ENCODE measurements around the gene ABCC4. TPM values are rescaled to one million over a fixed set of nuclear protein-coding genes. Genes with fewer than 3 reads are reported as not detected.
"Not testable (repeated sequence)": the region's sequence is repeated elsewhere in the genome, so short reads cannot be mapped to it uniquely, and the experiment has no call there.

Gene ABCC4
- total RNA-seq, 1 donor from 2014 or later, result 20.9 TPM

DNA sequence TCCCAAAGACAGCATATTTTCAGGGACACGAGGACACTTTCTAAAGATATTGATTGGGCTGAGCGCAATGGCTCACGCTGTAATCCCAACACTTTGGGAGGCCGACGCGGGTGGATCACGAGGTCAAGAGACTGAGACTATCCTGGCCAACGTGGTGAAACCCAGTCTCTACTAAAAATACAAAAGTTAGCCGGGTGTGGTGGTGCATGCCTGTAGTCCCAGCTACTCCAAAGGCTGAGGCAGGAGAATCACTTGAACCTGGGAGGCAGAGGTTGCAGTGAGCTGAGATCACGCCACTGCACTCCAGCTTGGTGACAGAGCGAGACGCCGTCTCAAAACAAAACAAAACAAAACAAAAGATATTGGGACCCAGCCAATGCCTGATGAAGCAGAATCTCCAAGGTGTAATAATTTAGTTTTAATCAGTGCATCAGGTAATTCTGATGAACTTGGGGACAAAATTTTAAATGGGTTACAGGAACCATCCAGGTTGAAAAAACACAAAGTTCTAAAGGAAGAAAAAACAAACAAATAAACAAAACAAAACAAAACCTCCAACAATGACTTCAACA is 100.8 kb downstream of the ABCC4 start:
- H3K27ac Mint-ChIP-seq; intact Hi-C loops (cut with micrococcal nuclease); H3K4me1 Mint-ChIP-seq; H3K27me3 Mint-ChIP-seq; DNase-seq; H3K9me3 Mint-ChIP-seq; H3K4me3 Mint-ChIP-seq: not testable (repeated sequence)
- H3K36me3 Mint-ChIP-seq (ENCODE audit: low read depth), result peaks cover 22% of the 10 kb centered on the region

DNA sequence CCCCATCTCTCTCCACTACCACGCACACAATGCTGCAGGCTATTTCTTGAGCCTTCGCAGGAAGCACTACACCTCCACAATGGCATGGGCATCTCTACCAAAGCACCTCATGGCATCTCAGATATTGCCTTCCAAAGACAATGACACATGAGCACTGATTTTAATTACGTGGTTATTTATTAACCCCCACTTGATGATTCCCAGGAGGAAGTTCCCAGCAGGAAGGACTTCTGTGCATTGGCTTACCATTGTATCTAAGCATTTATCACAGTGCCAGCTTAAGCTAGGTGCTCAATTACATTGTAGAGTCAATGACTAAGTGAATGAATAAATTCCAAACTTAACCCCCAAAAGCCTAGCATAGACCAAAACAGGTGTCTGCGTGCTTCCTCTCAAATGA is 101.4 kb downstream of the ABCC4 start:
- Mint-ChIP-seq H3K36me3 (ENCODE audit: low read depth) (peaks cover 22% of the 10 kb centered on the region), H3K9me3 (peaks cover 5% of the 10 kb centered on the region), H3K4me3 (no peak overlapping the region), H3K4me1 (peaks cover 3% of the 10 kb centered on the region), H3K27me3 (no peaks in the 10 kb centered on the region), H3K27ac (no peak overlapping the region)
- no peak for DNase-seq
- intact Hi-C loops (cut with micrococcal nuclease), result no loop called here

GRCh38 chr13:95198606-95199005 is 102.6 kb downstream of the ABCC4 start:
- DNase-seq; H3K27ac Mint-ChIP-seq; H3K9me3 Mint-ChIP-seq; H3K4me1 Mint-ChIP-seq; H3K4me3 Mint-ChIP-seq; intact Hi-C loops (cut with micrococcal nuclease); H3K27me3 Mint-ChIP-seq: not testable (repeated sequence)
- H3K36me3 Mint-ChIP-seq (ENCODE audit: low read depth), result peaks cover 25% of the 10 kb centered on the region

DNA sequence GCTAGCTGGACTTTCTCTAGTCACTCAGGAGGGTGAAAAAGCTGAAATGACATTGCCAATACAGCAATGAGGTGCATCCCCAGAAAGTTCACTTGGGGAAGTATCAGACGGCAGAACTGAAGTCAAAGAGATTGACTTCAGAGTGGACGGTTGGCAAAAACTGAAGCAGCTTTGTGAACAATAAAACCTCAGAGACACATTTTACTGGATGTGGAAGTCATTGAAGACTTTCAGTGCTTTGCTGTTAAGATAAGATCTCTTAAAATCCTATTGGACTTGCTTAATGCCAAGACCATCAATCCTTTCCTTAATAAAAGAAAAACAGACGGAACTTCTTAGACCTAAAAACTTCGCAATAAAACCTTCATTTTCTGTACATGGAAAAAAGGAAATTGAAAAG is 103.7 kb downstream of the ABCC4 start:
- Mint-ChIP-seq H3K27ac (no peak overlapping the region), H3K4me3 (no peak overlapping the region), H3K36me3 (ENCODE audit: low read depth) (peaks cover 25% of the 10 kb centered on the region), H3K27me3 (no peaks in the 10 kb centered on the region), H3K4me1 (peaks cover 3% of the 10 kb centered on the region), H3K9me3 (peaks cover 5% of the 10 kb centered on the region)
- DNase-seq, result no peak
- intact Hi-C loops (cut with micrococcal nuclease), result no loop called here

DNA sequence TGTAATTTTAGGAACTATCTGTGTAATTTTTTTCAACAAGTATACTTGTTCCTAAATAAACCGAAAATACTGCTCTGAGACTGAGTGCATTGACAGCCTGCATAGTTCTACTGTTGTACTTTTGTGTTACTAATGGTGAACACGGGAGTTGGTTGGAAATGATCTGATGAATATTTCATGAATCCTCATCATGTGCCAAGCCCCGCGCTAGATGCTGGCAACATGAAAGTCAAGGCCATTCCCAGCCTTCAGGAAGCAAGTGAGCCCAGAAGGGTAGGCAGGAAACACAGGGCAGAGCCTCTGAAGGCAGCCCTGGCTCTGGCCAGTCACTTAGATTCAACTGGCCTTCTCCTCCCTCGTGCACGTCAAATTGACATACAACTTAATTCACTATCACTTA is 106.1 kb downstream of the ABCC4 start:
- H3K4me3 Mint-ChIP-seq, result no peak overlapping the region
- DNase-seq, result no peak
- peaks cover 20% of the 10 kb centered on the region for H3K36me3 Mint-ChIP-seq (ENCODE audit: low read depth)
- no peaks in the 10 kb centered on the region for H3K27me3 Mint-ChIP-seq
- no peak overlapping the region for H3K27ac Mint-ChIP-seq
- peaks cover 3% of the 10 kb centered on the region for H3K9me3 Mint-ChIP-seq
- intact Hi-C loops (cut with micrococcal nuclease), result no loop called here
- H3K4me1 Mint-ChIP-seq, result no peaks in the 10 kb centered on the region

DNA sequence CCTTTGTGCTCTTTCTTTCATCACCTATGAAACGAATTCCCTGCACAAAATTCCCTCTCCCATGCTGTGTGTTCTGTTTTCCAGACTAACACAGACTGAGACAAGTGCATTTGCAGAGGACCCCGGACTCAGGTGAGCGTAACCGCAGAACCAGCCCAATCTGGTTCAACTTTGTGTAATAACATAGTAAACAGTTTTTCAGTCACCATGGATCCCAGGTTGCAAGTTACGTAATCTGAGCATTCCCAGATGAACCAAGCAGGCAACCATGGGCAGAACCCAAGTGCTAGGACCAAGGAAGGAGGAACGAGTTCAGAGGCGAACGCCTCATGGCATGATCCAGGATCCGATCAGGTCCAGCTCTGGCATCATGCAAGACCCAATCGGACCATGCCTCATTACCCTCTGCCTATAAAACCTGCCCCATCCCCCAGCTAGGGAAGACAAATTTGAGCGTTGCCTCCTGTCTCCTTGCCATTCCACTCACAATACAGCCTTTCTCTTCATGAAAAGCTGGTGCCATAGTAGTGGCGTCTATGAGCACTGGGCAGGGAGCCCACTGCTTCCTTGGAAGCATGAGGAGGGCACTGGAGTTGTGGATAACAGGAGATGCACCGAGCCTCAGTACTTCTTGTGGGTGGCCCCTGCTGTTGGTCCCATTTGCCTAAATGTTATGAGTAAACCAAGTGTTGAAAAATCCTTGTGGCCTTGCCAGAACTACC is 107.6 kb downstream of the ABCC4 start:
- Mint-ChIP-seq H3K4me1 (peaks cover 5% of the 10 kb centered on the region), H3K27me3 (no peaks in the 10 kb centered on the region), H3K36me3 (ENCODE audit: low read depth) (peaks cover 13% of the 10 kb centered on the region), H3K27ac (no peak overlapping the region), H3K9me3 (no peaks in the 10 kb centered on the region), H3K4me3 (no peak overlapping the region)
- no peak for DNase-seq
- intact Hi-C loops (cut with micrococcal nuclease), result no loop called here

DNA sequence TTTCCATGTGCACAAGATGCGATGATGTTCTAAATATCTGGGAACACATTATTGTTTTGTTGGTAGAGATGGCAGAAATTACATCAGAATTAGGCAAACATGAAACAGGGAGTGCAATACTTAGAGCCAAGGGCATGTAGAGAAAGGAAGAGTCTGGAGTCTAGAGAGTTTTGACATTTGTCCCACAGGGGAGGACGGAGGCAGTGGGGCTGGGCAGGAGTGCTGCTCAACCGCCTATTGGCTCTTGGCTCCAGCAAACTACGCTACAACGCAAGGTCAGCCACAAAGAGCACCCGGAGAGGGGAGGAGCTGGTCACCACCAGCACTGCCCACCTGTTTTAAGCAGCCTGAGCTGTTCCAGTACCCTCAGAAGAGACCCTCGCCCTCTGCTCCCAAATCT is 108.3 kb downstream of the ABCC4 start:
- Mint-ChIP-seq H3K4me3 (no peak overlapping the region), H3K27ac (no peak overlapping the region), H3K9me3 (no peaks in the 10 kb centered on the region), H3K27me3 (no peaks in the 10 kb centered on the region), H3K36me3 (ENCODE audit: low read depth) (peaks cover 6% of the 10 kb centered on the region), H3K4me1 (peaks cover 8% of the 10 kb centered on the region)
- intact Hi-C loops (cut with micrococcal nuclease), result no loop called here
- DNase-seq, result no peak

- DNase-seq; H3K4me3 Mint-ChIP-seq; H3K9me3 Mint-ChIP-seq; H3K4me1 Mint-ChIP-seq; H3K27ac Mint-ChIP-seq; H3K36me3 Mint-ChIP-seq (ENCODE audit: low read depth); intact Hi-C loops (cut with micrococcal nuclease); H3K27me3 Mint-ChIP-seq: not testable (repeated sequence)
Measured at GRCh38 chr13:95192564-95192945, 108.7 kb downstream of the ABCC4 start.

DNA sequence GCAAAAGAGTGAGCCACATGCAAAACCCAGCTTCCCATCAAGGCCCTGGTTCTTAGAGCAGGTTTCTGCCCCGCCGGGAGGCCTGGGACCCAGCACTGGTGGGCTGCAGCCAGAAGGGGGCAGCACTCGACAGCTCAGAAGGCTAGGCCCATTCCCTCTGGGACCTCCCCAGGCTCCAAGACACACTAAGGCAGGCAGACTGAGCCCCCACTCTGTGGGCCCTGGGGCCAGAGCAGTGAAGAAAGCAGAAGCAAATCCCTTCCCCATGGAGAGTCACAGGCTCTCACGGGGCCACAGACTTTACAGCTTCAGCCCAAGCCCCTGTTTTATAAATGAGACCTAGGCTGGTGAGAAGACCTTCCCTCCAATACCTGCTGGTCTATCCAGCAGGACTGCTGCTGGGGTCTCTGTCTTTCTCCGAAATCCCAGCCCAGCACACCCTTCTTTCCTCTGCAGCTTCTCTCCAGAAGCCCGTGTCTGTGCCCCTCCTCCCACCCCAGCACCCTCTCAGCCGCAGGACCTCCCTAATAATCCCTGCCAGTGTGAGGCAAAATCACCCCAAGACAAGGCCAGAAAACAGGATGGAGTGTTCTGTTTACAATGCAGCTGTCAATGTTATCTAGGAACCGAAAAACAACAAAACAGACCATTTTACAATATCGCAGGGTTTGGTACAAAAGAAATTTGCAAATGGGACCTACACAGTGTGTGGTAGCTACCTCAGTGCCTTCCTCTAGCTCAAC is 109.3 kb downstream of the ABCC4 start:
- H3K27me3 Mint-ChIP-seq, result no peaks in the 10 kb centered on the region
- DNase-seq, result peak; percentile 88
- no peak overlapping the region for H3K4me3 Mint-ChIP-seq
- intact Hi-C loops (cut with micrococcal nuclease), result no loop called here
- H3K27ac Mint-ChIP-seq, result no peak overlapping the region
- peaks cover 8% of the 10 kb centered on the region for H3K4me1 Mint-ChIP-seq
- H3K36me3 Mint-ChIP-seq (ENCODE audit: low read depth), result peaks cover 6% of the 10 kb centered on the region
- H3K9me3 Mint-ChIP-seq, result no peaks in the 10 kb centered on the region

DNA sequence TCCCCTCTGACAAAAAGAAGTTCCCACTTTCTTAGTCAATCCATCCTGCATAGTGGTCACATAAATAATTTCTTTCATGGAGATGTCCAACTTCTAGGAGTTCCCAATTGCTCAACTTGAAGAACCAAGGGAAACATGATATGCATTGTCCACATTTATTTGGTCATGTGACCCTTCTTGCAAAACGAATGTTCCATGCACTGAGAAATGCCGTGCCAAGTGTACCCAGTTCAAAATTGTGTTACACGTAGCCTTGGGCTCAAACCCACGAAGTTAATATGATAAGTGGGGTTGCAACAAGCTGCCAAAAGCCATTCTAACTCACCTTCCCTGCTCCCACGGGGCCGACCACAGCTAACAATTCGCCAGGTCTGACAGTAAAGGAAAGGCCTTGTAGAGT is 113.1 kb downstream of the ABCC4 start:
- no peak for DNase-seq
- intact Hi-C loops (cut with micrococcal nuclease), result loop anchor here (2.0 to 10.0 kb wide), 3 partner anchors 113 to 753 kb away; partner anchors contain the start of genes ABCC4 and DNAJC3
- H3K27ac Mint-ChIP-seq, result no peak overlapping the region
- H3K4me3 Mint-ChIP-seq, result no peak overlapping the region
- peaks cover 35% of the 10 kb centered on the region for H3K4me1 Mint-ChIP-seq
- no peaks in the 10 kb centered on the region for H3K27me3 Mint-ChIP-seq
- H3K9me3 Mint-ChIP-seq, result no peaks in the 10 kb centered on the region
- H3K36me3 Mint-ChIP-seq (ENCODE audit: low read depth), result peaks cover 11% of the 10 kb centered on the region

- peak overlapping the region; percentile 49 for H3K4me3 Mint-ChIP-seq
- DNase-seq, result peak; percentile 86
- peaks cover 16% of the 10 kb centered on the region for H3K36me3 Mint-ChIP-seq (ENCODE audit: low read depth)
Measured at GRCh38 chr13:95185851-95186250, 115.4 kb downstream of the ABCC4 start.

GRCh38 chr13:95185311-95185710 is 115.9 kb downstream of the ABCC4 start:
- H3K9me3 Mint-ChIP-seq, result peaks cover 8% of the 10 kb centered on the region
- DNase-seq, result no peak
- H3K4me3 Mint-ChIP-seq, result peak overlapping the region; percentile 49
- H3K27ac Mint-ChIP-seq, result peak overlapping the region; percentile 65
- H3K27me3 Mint-ChIP-seq, result no peaks in the 10 kb centered on the region
- H3K36me3 Mint-ChIP-seq (ENCODE audit: low read depth), result peaks cover 21% of the 10 kb centered on the region
- H3K4me1 Mint-ChIP-seq, result peaks cover 44% of the 10 kb centered on the region
- intact Hi-C loops (cut with micrococcal nuclease), result loop anchor here (2.0 to 10.0 kb wide), 4 partner anchors 31 to 751 kb away; partner anchors contain the start of gene DNAJC3

More at GRCh38 chr13:95185851-95186250, 115.4 kb downstream of the ABCC4 start:
- peak overlapping the region; percentile 65 for H3K27ac Mint-ChIP-seq
- H3K4me1 Mint-ChIP-seq, result peaks cover 39% of the 10 kb centered on the region
- H3K27me3 Mint-ChIP-seq, result no peaks in the 10 kb centered on the region
- intact Hi-C loops (cut with micrococcal nuclease), result loop anchor here (2.0 to 10.0 kb wide), 4 partner anchors 31 to 751 kb away; partner anchors contain the start of gene DNAJC3
- H3K9me3 Mint-ChIP-seq, result peaks cover 3% of the 10 kb centered on the region

DNA sequence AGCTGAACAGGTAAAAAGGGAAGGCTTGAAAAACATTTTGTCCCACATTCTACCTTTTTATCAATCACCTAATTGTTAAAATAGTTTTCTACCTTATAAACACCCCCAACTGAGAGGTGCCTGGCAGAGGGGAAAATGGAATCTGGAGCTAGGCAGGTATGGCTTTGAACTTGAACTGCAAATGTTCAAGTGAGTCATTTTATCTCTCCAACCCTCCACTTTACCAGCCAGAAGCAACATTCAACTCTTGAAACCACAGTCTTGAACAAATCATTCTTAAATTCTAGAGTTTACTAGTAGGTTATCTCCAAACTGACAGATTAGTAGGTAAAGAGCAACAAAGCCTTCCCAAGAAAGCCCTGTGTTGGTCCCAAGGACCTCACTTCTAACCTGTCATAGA is 116.9 kb downstream of the ABCC4 start:
- intact Hi-C loops (cut with micrococcal nuclease), result loop anchor here (1.0 to 10.0 kb wide), 4 partner anchors 30 to 750 kb away; no protein-coding TSS in a partner anchor
- peaks cover 8% of the 10 kb centered on the region for H3K9me3 Mint-ChIP-seq
- peak overlapping the region; percentile 80 for H3K27ac Mint-ChIP-seq
- H3K4me1 Mint-ChIP-seq, result peaks cover 40% of the 10 kb centered on the region
- no peaks in the 10 kb centered on the region for H3K27me3 Mint-ChIP-seq
- H3K4me3 Mint-ChIP-seq, result peak overlapping the region; percentile 50
- H3K36me3 Mint-ChIP-seq (ENCODE audit: low read depth), result peaks cover 24% of the 10 kb centered on the region
- DNase-seq, result no peak

Measured in activated CD4-positive, alpha-beta T cell treated with anti-CD3 and anti-CD28 coated beads, Interleukin-2, amount 10 ng/mL, durations not matched to agents 24 days and 14 days (primary cell).